Astrocyte (in vitro differentiated cells and primary cell): ENCODE results near the gene ENTHD1.

Experiments
- EZH2 ChIP-seq: IDR thresholded peaks from 2 replicates; pipeline ENCODE4 v1.6.1; 2012; ENCODE audit warnings: mild to moderate bottlenecking, low read length, inconsistent platforms; ENCODE audit not compliant: insufficient read depth
- TF ChIP-seq, protein P1 (sequence below): IDR thresholded peaks from 2 replicates; pipeline ENCODE4 v1.5.1; 2011; ENCODE audit warnings: low read depth, mild to moderate bottlenecking, inconsistent platforms, low read length, moderate library complexity; ENCODE audit not compliant: insufficient read depth

DNA sequence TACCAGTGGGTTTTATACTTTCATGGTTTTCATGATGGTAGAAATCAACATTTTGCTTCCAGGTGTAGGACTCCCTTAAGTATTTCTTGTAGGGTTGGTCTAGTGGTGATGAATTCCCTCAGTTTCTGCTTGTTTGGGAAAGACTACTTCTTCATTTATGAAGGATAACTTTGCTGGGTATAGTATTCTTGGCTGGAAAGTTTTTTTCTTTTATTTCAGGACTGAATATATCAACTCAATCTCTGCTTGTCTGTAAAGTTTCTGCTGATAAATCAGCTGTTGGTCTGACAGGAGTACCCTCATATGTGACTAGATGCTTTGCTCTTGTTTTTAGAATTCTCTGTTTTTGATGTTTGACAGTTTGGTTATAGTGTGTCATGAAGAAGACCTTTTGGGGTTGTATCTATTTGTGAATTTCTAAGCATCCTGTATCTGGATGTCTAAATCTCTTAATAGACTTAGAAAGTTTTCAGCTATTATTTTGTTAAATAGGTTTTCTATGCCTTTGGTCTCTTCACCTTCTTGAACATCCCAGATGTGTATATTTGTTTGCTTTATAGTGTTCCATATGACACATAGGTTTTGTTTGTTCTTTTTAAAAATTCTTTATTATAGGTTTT, 95.9 kb downstream of the ENTHD1 start:
- TF ChIP-seq EZH2, result no peak
- TF ChIP-seq, protein P1, sequence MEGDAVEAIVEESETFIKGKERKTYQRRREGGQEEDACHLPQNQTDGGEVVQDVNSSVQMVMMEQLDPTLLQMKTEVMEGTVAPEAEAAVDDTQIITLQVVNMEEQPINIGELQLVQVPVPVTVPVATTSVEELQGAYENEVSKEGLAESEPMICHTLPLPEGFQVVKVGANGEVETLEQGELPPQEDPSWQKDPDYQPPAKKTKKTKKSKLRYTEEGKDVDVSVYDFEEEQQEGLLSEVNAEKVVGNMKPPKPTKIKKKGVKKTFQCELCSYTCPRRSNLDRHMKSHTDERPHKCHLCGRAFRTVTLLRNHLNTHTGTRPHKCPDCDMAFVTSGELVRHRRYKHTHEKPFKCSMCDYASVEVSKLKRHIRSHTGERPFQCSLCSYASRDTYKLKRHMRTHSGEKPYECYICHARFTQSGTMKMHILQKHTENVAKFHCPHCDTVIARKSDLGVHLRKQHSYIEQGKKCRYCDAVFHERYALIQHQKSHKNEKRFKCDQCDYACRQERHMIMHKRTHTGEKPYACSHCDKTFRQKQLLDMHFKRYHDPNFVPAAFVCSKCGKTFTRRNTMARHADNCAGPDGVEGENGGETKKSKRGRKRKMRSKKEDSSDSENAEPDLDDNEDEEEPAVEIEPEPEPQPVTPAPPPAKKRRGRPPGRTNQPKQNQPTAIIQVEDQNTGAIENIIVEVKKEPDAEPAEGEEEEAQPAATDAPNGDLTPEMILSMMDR, result no peak
